Endothelial cell of umbilical vein (primary cell): Measurements from ENCODE around the gene HOXB5. TPM values are rescaled to one million over a fixed set of nuclear protein-coding genes. Genes with fewer than 3 reads are reported as not detected.

Experiments used
- BruUV-seq: library from RNA; stranded (reverse); fragments of 400-500 nt; replicated peaks from 2 replicates; lab custom pipeline; 2021; lab: Mats Ljungman, UMichigan
- CTCF ChIA-PET: fragments of 300-600, 350-600 bp; sonication (Branson Sonifier 250); formaldehyde crosslinking; loops from one replicate; lab custom pipeline; 2021; ENCODE audit warnings: antibody characterized with exemption, inconsistent platforms; lab: Charles Lee
- POLR2A ChIA-PET: fragments of 300-600, 350-600 bp; sonication (Branson Sonifier 250); formaldehyde crosslinking; loops from one replicate; lab custom pipeline; 2021; ENCODE audit warnings: antibody characterized with exemption, inconsistent platforms; lab: Charles Lee
- DNase-seq: peaks from one replicate; pipeline ENCODE4 v3.0.0-alpha.2; 2011; ENCODE audit warnings: low read depth, low spot score
- FAIRE-seq: peaks from 2 replicates; lab custom pipeline; 2011; peaks lifted over from hg19 to GRCh38; lab: Jason Lieb, UNC
- H2AFZ ChIP-seq: 2 replicates; pipeline ENCODE4 v1.6.0; 2012; ENCODE audit warnings: low read depth, low read length, control low read depth, inconsistent platforms
- H3K27ac ChIP-seq: 2 replicates; pipeline ENCODE4 v1.5.1; 2011; ENCODE audit warnings: low read depth, mild to moderate bottlenecking, control low read depth, low read length, moderate library complexity; ENCODE audit not compliant: insufficient read depth
- H3K27me3 ChIP-seq, 2 experiments: 2 replicates each; pipeline versions ENCODE4 v1.6.0 to v1.6.1; 2011; ENCODE audit warnings: low read length in 2 of 2, mixed read lengths in 1 of 2; ENCODE audit not compliant: control insufficient read depth in 2 of 2, insufficient read depth in 2 of 2
- H3K36me3 ChIP-seq, 2 experiments: 2 replicates in 1 of 2; 3 replicates in 1 of 2; pipeline ENCODE4 v1.5.1; 2011; ENCODE audit warnings: low read length in 2 of 2, mild to moderate bottlenecking in 1 of 2, moderate library complexity in 1 of 2; ENCODE audit not compliant: control insufficient read depth in 2 of 2, insufficient read depth in 2 of 2; ENCODE audit errors: extremely low read depth in 1 of 2
- H3K4me1 ChIP-seq: 3 replicates; pipeline ENCODE4 v1.5.1; 2011; ENCODE audit warnings: mild to moderate bottlenecking, low read length; ENCODE audit not compliant: control insufficient read depth, insufficient read depth; ENCODE audit errors: extremely low read depth
- H3K4me2 ChIP-seq: 2 replicates; pipeline ENCODE4 v1.6.1; 2011; ENCODE audit warnings: low read length, control low read depth, mixed read lengths; ENCODE audit not compliant: insufficient read depth
- H3K4me3 ChIP-seq, 3 experiments: fragments of 200-600 bp in 1 of 3; sonication (generic), shearing (Covaris generic) in 1 of 3; replicated peaks in 1 of 3; 2 replicates each; pipeline ENCODE4 v1.5.1; 2011 to 2016; ENCODE audit warnings: control low read depth in 3 of 3, low read length in 3 of 3, mild to moderate bottlenecking in 2 of 3, inconsistent platforms in 1 of 3, low read depth in 1 of 3, moderate library complexity in 1 of 3; ENCODE audit not compliant: insufficient read depth in 1 of 3
- H3K79me2 ChIP-seq: 2 replicates; pipeline ENCODE4 v1.6.0; 2012; ENCODE audit warnings: low read length, inconsistent platforms; ENCODE audit not compliant: control insufficient read depth, insufficient read depth
- H3K9ac ChIP-seq: replicated peaks from 2 replicates; pipeline ENCODE3; 2011; ENCODE audit warnings: low read length, control low read depth; ENCODE audit not compliant: insufficient read depth; ENCODE audit errors: extremely low read depth
- H3K9me1 ChIP-seq: replicated peaks from 3 replicates; pipeline ENCODE4 v1.6.0; 2011; ENCODE audit warnings: mild to moderate bottlenecking, low read length; ENCODE audit not compliant: control insufficient read depth, insufficient read depth; ENCODE audit errors: extremely low read depth
- H3K9me3 ChIP-seq: replicated peaks from 2 replicates; pipeline ENCODE4 v1.5.1; 2012; ENCODE audit warnings: low read length, inconsistent platforms; ENCODE audit not compliant: control insufficient read depth, insufficient read depth
- H4K20me1 ChIP-seq: replicated peaks from 2 replicates; pipeline ENCODE3; 2011; ENCODE audit warnings: mild to moderate bottlenecking, low read length; ENCODE audit not compliant: control insufficient read depth, insufficient read depth; ENCODE audit errors: extremely low read depth
- EZH2 ChIP-seq: IDR thresholded peaks from 2 replicates; pipeline ENCODE4 v1.6.1; 2012; ENCODE audit warnings: borderline replicate concordance, low read depth, mild to moderate bottlenecking, moderate library complexity, low read length, inconsistent platforms; ENCODE audit not compliant: severe bottlenecking
- FOS ChIP-seq: IDR thresholded peaks from 2 replicates; pipeline ENCODE4 v1.6.1; 2011; ENCODE audit warnings: mild to moderate bottlenecking, low read length, moderate library complexity, borderline replicate concordance; ENCODE audit not compliant: insufficient read depth
- GATA2 ChIP-seq: IDR thresholded peaks from 2 replicates; pipeline ENCODE4 v1.7.0; 2011; ENCODE audit warnings: low read depth, mild to moderate bottlenecking, moderate library complexity, mixed read lengths, low read length; ENCODE audit not compliant: insufficient read length, insufficient read depth
- JUN ChIP-seq: IDR thresholded peaks from 2 replicates; pipeline ENCODE4 v1.6.1; 2011; ENCODE audit warnings: borderline replicate concordance, low read depth; ENCODE audit not compliant: insufficient read length, insufficient read depth
- MAX ChIP-seq: IDR thresholded peaks from 2 replicates; pipeline ENCODE4 v1.6.1; 2011; ENCODE audit not compliant: insufficient read depth, insufficient read length
- MYC ChIP-seq: IDR thresholded peaks from one replicate; pipeline ENCODE4 v1.6.1; 2011; ENCODE audit warnings: mild to moderate bottlenecking, low read depth, low read length
- POLR2A ChIP-seq: IDR thresholded peaks from 2 replicates; pipeline ENCODE4 v1.6.1; 2012; ENCODE audit warnings: low read depth, mild to moderate bottlenecking, control low read depth, low read length
- POLR2AphosphoS5 ChIP-seq: IDR thresholded peaks from 2 replicates; pipeline ENCODE4 v1.6.1; 2012; ENCODE audit warnings: low read depth, mild to moderate bottlenecking, control low read depth, low read length, moderate library complexity; ENCODE audit not compliant: insufficient read depth
- dilution Hi-C: fragments of 300-500 bp; cut with MboI; formaldehyde crosslinking; loops from one replicate; pipeline ENCODE4 v1.15.0; 2019; ENCODE audit warnings: low sequenced_read_pairs; ENCODE audit not compliant: extremely low pct_ligation_motif_present
- intact Hi-C: fragments of 100-400 bp; cut with micrococcal nuclease; formaldehyde crosslinking; loops from one replicate; pipeline ENCODE4 v1.10.0; 2022
- polyA plus RNA-seq, 4 experiments: library from polyadenylated mRNA; depleted of rRNA in 3 of 4; stranded (reverse) in 3 of 4; unstranded in 1 of 4; fragments of >200 nt; gene quantifications; 2 replicates each; pipeline versions ENCODE4 v1.2.1 to v1.2.3, GENCODE V29; 2011 to 2012; ENCODE audit warnings: missing spikeins in 1 of 4
- total RNA-seq: library from RNA; stranded (reverse); gene quantifications from 2 replicates; pipeline ENCODE4 v1.2.3, GENCODE V29; 2021
- TF ChIP-seq, protein P1 (sequence below), 2 donors: IDR thresholded peaks; 1 replicate in 1 of 2; 2 replicates in 1 of 2; pipeline ENCODE4 v1.5.1; 2011; ENCODE audit warnings: low read length in 2 of 2, mild to moderate bottlenecking in 2 of 2, moderate library complexity in 2 of 2, control low read depth in 1 of 2, inconsistent platforms in 1 of 2, low read depth in 1 of 2; ENCODE audit not compliant: insufficient read depth in 1 of 2; ENCODE audit errors: extremely low read depth in 1 of 2

HOXB5 gene
- total and polyA plus RNA-seq, 2 donors (not counting 3 experiments of a cell fraction or from before 2014, with no cell fraction given), result 2.0 to 8.5 TPM

GRCh38 chr17:48569674-48570324 is 23.8 kb downstream of the HOXB5 start:
- ChIA-PET CTCF (interaction anchor here (0.6 to 6.1 kb wide), 11 partner anchors 8 to 261 kb away, joined by 3 to 28 read pairs (median 3); partner anchors contain the start of gene HOXB4), POLR2A (interaction anchor here (1.0 kb wide), 1 partner anchor 40 kb away, joined by 3 read pairs; no protein-coding TSS in a partner anchor)
- intact Hi-C loops, result loop anchor here (2.0 kb wide), 2 partner anchors 13 to 25 kb away; partner anchors contain the start of gene HOXB2
- BruUV-seq, result no TSS peak
- H3K4me3 ChIP-seq, result peak overlapping the region in 1 of 3 experiments; percentile 53
- H3K4me1 ChIP-seq, result peaks cover 88% of the 10 kb centered on the region
- peaks cover 0 to 2% of the 10 kb centered on the region in 2 experiments for H3K36me3 ChIP-seq
- H3K9me3 ChIP-seq, result no peaks in the 10 kb centered on the region
- no peaks in the 10 kb centered on the region for H3K9me1 ChIP-seq
- dilution Hi-C loops, result no loop called here
- TF ChIP-seq, protein P1, sequence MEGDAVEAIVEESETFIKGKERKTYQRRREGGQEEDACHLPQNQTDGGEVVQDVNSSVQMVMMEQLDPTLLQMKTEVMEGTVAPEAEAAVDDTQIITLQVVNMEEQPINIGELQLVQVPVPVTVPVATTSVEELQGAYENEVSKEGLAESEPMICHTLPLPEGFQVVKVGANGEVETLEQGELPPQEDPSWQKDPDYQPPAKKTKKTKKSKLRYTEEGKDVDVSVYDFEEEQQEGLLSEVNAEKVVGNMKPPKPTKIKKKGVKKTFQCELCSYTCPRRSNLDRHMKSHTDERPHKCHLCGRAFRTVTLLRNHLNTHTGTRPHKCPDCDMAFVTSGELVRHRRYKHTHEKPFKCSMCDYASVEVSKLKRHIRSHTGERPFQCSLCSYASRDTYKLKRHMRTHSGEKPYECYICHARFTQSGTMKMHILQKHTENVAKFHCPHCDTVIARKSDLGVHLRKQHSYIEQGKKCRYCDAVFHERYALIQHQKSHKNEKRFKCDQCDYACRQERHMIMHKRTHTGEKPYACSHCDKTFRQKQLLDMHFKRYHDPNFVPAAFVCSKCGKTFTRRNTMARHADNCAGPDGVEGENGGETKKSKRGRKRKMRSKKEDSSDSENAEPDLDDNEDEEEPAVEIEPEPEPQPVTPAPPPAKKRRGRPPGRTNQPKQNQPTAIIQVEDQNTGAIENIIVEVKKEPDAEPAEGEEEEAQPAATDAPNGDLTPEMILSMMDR (IDR thresholded peaks at IDR 0.05; ENCODE audit: extremely low read depth in 1 of 2, insufficient read depth in 1 of 2, low read depth in 1 of 2, low read length in 2 of 2), result peak; percentile 8 to 22
- TF ChIP-seq POLR2AphosphoS5, result no peak
- peaks cover 99% of the 10 kb centered on the region for H3K79me2 ChIP-seq
- no peaks in the 10 kb centered on the region for H3K27me3 ChIP-seq
- H2AFZ ChIP-seq, result no peak overlapping the region
- H3K9ac ChIP-seq, result peak overlapping the region; percentile 60
- H3K27ac ChIP-seq, result peak overlapping the region; percentile 68
- DNase-seq, result peak; percentile 60
- FAIRE-seq, result peak; percentile 76
- no peaks in the 10 kb centered on the region for H4K20me1 ChIP-seq
- H3K4me2 ChIP-seq, result peak overlapping the region; percentile 80

DNA sequence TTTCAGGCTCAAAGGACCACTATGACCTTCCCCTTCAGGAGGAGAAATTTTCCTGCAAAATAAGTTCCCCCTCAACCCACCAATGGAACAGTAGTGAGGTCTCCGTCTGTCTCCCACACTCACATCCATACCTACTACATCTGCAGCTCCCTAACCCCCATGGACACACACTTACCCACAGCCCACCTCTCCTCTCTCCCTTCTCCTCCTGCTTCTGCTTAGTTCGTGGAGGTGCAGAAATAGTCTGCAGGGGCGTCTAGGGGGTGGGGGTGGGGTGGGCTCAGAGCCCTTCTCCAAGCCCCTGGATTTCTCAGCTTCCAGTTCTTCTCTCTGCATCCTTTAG is 24.4 kb downstream of the HOXB5 start:
- FAIRE-seq (no peak), DNase-seq (no peak)
- H3K27ac ChIP-seq, result peak overlapping the region; percentile 49
- dilution Hi-C loops, result no loop called here
- H2AFZ ChIP-seq, result no peak overlapping the region
- H3K79me2 ChIP-seq, result peaks cover 96% of the 10 kb centered on the region
- peaks cover 87% of the 10 kb centered on the region for H3K4me1 ChIP-seq
- no peaks in the 10 kb centered on the region for H4K20me1 ChIP-seq
- H3K9ac ChIP-seq, result peak overlapping the region; percentile 41
- H3K36me3 ChIP-seq, result peaks cover 0 to 2% of the 10 kb centered on the region in 2 experiments
- H3K27me3 ChIP-seq, result no peaks in the 10 kb centered on the region
- peak overlapping the region; percentile 2 to 60 (median 45) for H3K4me3 ChIP-seq
- ChIA-PET POLR2A (interaction anchor here (1.0 kb wide), 1 partner anchor 41 kb away, joined by 3 read pairs; no protein-coding TSS in a partner anchor), CTCF (interaction anchor here (0.6 to 6.1 kb wide), 6 partner anchors 9 to 77 kb away, joined by 3 to 28 read pairs (median 6); partner anchors contain the start of gene HOXB4)
- intact Hi-C loops, result loop anchor here (2.0 kb wide), 1 partner anchor 24 kb away; the partner anchor contains the start of gene HOXB2
- no peaks in the 10 kb centered on the region for H3K9me1 ChIP-seq
- BruUV-seq, result no TSS peak
- peak overlapping the region; percentile 80 for H3K4me2 ChIP-seq
- no peaks in the 10 kb centered on the region for H3K9me3 ChIP-seq
- TF ChIP-seq GATA2 (no peak), MAX (no peak), JUN (no peak), FOS (no peak), POLR2AphosphoS5 (no peak), POLR2A (no peak), MYC (no peak), EZH2 (no peak)
- TF ChIP-seq, protein P1 (IDR thresholded peaks at IDR 0.05; ENCODE audit: extremely low read depth in 1 of 2, insufficient read depth in 1 of 2, low read depth in 1 of 2, low read length in 2 of 2), result no peak
